CD4-positive, alpha-beta T cell (primary cell): ENCODE measurements around the gene GATAD2B. TPM values are rescaled to one million over a fixed set of nuclear protein-coding genes. Genes with fewer than 3 reads are reported as not detected.

Experiments
- ATAC-seq: fragments of 200-7000 bp; cut with Tn5 transposase; one replicate; pipeline ENCODE4 v1.10.0; 2022; ENCODE audit warnings: mild to moderate bottlenecking; ENCODE audit not compliant: poor library complexity
- CTCF ChIA-PET: fragments of 350-600 bp; sonication (Branson Sonifier 250); formaldehyde crosslinking; loops from one replicate; lab custom pipeline; 2021; ENCODE audit warnings: antibody characterized with exemption, inconsistent platforms; lab: Charles Lee
- POLR2A ChIA-PET: fragments of 350-600 bp; sonication (Branson Sonifier 250); formaldehyde crosslinking; loops from one replicate; lab custom pipeline; 2021; ENCODE audit warnings: antibody characterized with exemption, inconsistent platforms; lab: Charles Lee
- DNase-seq, 14 experiments: peaks; one replicate each; pipeline ENCODE4 v3.0.0-alpha.2; 2013 to 2020; ENCODE audit warnings: mixed read lengths in 2 of 14
- H3K27ac ChIP-seq, 2 donors: one replicate each; pipeline versions ENCODE4 v1.5.1 to v1.7.0; 2013; ENCODE audit warnings: low read length in 2 of 2, low read depth in 1 of 2, mild to moderate bottlenecking in 1 of 2
- H3K27me3 ChIP-seq, 2 experiments: 1 replicate in 1 of 2; 2 replicates in 1 of 2; pipeline versions ENCODE4 v1.6.1 to v1.7.0; 2013; ENCODE audit warnings: low read length in 2 of 2, control low read depth in 1 of 2, mild to moderate bottlenecking in 1 of 2, moderate library complexity in 1 of 2; ENCODE audit not compliant: insufficient read depth in 2 of 2, control insufficient read depth in 1 of 2
- H3K36me3 ChIP-seq: one replicate; pipeline ENCODE4 v1.6.1; 2013; ENCODE audit warnings: low read length, control low read depth; ENCODE audit not compliant: insufficient read depth
- H3K4me1 ChIP-seq: one replicate; pipeline ENCODE4 v1.6.1; 2013; ENCODE audit warnings: low read length, control low read depth; ENCODE audit not compliant: insufficient read depth
- H3K4me3 ChIP-seq: one replicate; pipeline ENCODE4 v1.5.1; 2013; ENCODE audit warnings: mild to moderate bottlenecking, low read length, moderate library complexity
- H3K9me3 ChIP-seq, 2 experiments: 1 replicate in 1 of 2; 2 replicates in 1 of 2; pipeline versions ENCODE4 v1.6.1 to v1.7.0; 2013; ENCODE audit warnings: low read length in 2 of 2, mild to moderate bottlenecking in 2 of 2, control low read depth in 1 of 2, moderate library complexity in 1 of 2; ENCODE audit not compliant: control insufficient read depth in 1 of 2, insufficient read depth in 1 of 2
- H3K27ac Mint-ChIP-seq: one replicate; pipeline ENCODE4 v1.8.0; 2020; ENCODE audit warnings: mixed read lengths
- H3K27me3 Mint-ChIP-seq: one replicate; pipeline ENCODE4 v1.8.0; 2021; ENCODE audit warnings: mixed read lengths
- H3K36me3 Mint-ChIP-seq: one replicate; pipeline ENCODE4 v1.8.0; 2021; ENCODE audit warnings: low read depth, mixed read lengths
- H3K4me1 Mint-ChIP-seq: one replicate; pipeline ENCODE4 v1.8.0; 2021; ENCODE audit warnings: low read depth, mixed read lengths
- H3K4me3 Mint-ChIP-seq: one replicate; pipeline ENCODE4 v1.8.0; 2020; ENCODE audit warnings: mild to moderate bottlenecking, mixed read lengths
- H3K9me3 Mint-ChIP-seq: one replicate; pipeline ENCODE4 v1.8.0; 2020; ENCODE audit warnings: mixed read lengths
- CTCF ChIP-seq: fragments of 200-600 bp; IDR thresholded peaks from one replicate; pipeline ENCODE4 v1.8.0; 2022; ENCODE audit warnings: antibody characterized with exemption, mild to moderate bottlenecking
- intact Hi-C, 2 experiments: fragments of 100-400 bp; cut with DNase I in 1 of 2; cut with micrococcal nuclease in 1 of 2; formaldehyde crosslinking; loops; one replicate each; pipeline versions ENCODE4 v1.15.1 to v1.9.0; 2023 to 2025; cut with DNase I, micrococcal nuclease
- total RNA-seq, 174 experiments: library from RNA in 2 of 174; stranded (reverse) in 2 of 174; gene quantifications; one replicate each; pipeline ENCODE4 v1.2.3 and lab custom pipeline; 2021 to 2026

Gene GATAD2B
- total RNA-seq, 2 experiments from 2014 or later, result 51.6 to 52.3 TPM

- H3K36me3 Mint-ChIP-seq, result no peaks in the 10 kb centered on the region
- no peak for TF ChIP-seq CTCF
- ATAC-seq, result no peak
These were observed 128.0 kb downstream of the GATAD2B start for GRCh38 chr1:153794624-153795329.

GRCh38 chr1:153793973-153794615, 128.7 kb downstream of the GATAD2B start:
- intact Hi-C loops, result no loop called here
- no peak overlapping the region for H3K27ac Mint-ChIP-seq
- no peak for TF ChIP-seq CTCF
- H3K36me3 Mint-ChIP-seq, result no peaks in the 10 kb centered on the region
- H3K27me3 ChIP-seq, result no peaks in the 10 kb centered on the region
- no peak overlapping the region for H3K4me3 ChIP-seq
- no peaks in the 10 kb centered on the region for H3K36me3 ChIP-seq
- ChIA-PET POLR2A (no interaction called here), CTCF (no interaction called here)
- H3K27ac ChIP-seq, result no peak overlapping the region
- H3K9me3 Mint-ChIP-seq, result no peaks in the 10 kb centered on the region
- peaks cover 9% of the 10 kb centered on the region for H3K27me3 Mint-ChIP-seq
- H3K4me1 Mint-ChIP-seq, result peaks cover 23% of the 10 kb centered on the region
- H3K4me1 ChIP-seq, result peaks cover 22% of the 10 kb centered on the region
- no peaks in the 10 kb centered on the region for H3K9me3 ChIP-seq
- no peak overlapping the region for H3K4me3 Mint-ChIP-seq
- ATAC-seq (no peak), DNase-seq (peak in 1 of 14 experiments; percentile 16)

More at GRCh38 chr1:153794624-153795329, 128.0 kb downstream of the GATAD2B start:
- Histone ChIP-seq H3K27me3 (no peaks in the 10 kb centered on the region), H3K36me3 (no peaks in the 10 kb centered on the region), H3K27ac (no peak overlapping the region), H3K4me1 (peaks cover 15% of the 10 kb centered on the region), H3K4me3 (no peak overlapping the region), H3K9me3 (no peaks in the 10 kb centered on the region)
- DNase-seq, result peak in 1 of 14 experiments; percentile 21
- ChIA-PET CTCF (no interaction called here), POLR2A (no interaction called here)
- intact Hi-C loops, result loop anchor here in 1 of 2 experiments (5.0 kb wide), 1 partner anchor 478 kb away; the partner anchor contains the start of gene HAX1
- peaks cover 18% of the 10 kb centered on the region for H3K4me1 Mint-ChIP-seq
- H3K27ac Mint-ChIP-seq, result no peak overlapping the region
- no peaks in the 10 kb centered on the region for H3K9me3 Mint-ChIP-seq
- H3K27me3 Mint-ChIP-seq, result peaks cover 4% of the 10 kb centered on the region
- no peak overlapping the region for H3K4me3 Mint-ChIP-seq

- H3K4me3 Mint-ChIP-seq, result no peak overlapping the region
- intact Hi-C loops, result no loop called here
- no peak overlapping the region for H3K4me3 ChIP-seq
- no peaks in the 10 kb centered on the region for H3K36me3 Mint-ChIP-seq
- ATAC-seq (no peak), DNase-seq (no peak)
- no peaks in the 10 kb centered on the region for H3K27me3 ChIP-seq
- H3K36me3 ChIP-seq, result no peaks in the 10 kb centered on the region
- no peaks in the 10 kb centered on the region for H3K9me3 ChIP-seq
- peaks cover 23% of the 10 kb centered on the region for H3K4me1 Mint-ChIP-seq
- H3K27me3 Mint-ChIP-seq, result peaks cover 14% of the 10 kb centered on the region
- no peak overlapping the region for H3K27ac Mint-ChIP-seq
- H3K27ac ChIP-seq, result no peak overlapping the region
- ChIA-PET CTCF (no interaction called here), POLR2A (no interaction called here)
- peaks cover 22% of the 10 kb centered on the region for H3K4me1 ChIP-seq
- no peak for TF ChIP-seq CTCF
- no peaks in the 10 kb centered on the region for H3K9me3 Mint-ChIP-seq
These were observed 129.4 kb downstream of the GATAD2B start for GRCh38 chr1:153793261-153793972.
